GM18909 (cell line): ENCODE data around the gene JAM3.
"Not testable (repeated sequence)": the region's sequence is repeated elsewhere in the genome, so short reads cannot be mapped to it uniquely, and the experiment has no call there.

Experiments used
- ATAC-seq: cut with Tn5 transposase; IDR thresholded peaks from one replicate; pipeline ENCODE4 v1.9.1; 2021; ENCODE audit warnings: mild to moderate bottlenecking; ENCODE audit not compliant: unreplicated experiment, poor library complexity

JAM3 gene

DNA sequence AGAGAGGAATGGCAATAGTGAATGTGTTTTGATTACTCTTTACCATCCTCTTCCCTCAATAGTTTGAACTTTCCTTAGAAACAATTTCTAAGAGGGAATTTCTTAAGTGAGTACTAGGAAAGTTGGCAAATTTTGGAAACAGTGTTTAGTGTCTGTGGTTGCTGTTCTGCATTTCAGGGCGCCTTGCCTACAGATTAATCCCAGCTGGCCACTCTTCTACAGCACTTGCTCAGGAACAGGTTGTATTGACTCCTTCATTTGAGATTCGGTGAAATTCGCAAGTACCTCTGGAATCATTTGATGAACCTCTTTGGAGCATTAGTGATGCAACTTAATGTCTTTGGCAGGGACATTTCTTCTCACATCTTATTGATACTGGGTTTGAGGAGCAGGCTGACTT lies 28.3 kb downstream of the JAM3 start:
- no peak for ATAC-seq

DNA sequence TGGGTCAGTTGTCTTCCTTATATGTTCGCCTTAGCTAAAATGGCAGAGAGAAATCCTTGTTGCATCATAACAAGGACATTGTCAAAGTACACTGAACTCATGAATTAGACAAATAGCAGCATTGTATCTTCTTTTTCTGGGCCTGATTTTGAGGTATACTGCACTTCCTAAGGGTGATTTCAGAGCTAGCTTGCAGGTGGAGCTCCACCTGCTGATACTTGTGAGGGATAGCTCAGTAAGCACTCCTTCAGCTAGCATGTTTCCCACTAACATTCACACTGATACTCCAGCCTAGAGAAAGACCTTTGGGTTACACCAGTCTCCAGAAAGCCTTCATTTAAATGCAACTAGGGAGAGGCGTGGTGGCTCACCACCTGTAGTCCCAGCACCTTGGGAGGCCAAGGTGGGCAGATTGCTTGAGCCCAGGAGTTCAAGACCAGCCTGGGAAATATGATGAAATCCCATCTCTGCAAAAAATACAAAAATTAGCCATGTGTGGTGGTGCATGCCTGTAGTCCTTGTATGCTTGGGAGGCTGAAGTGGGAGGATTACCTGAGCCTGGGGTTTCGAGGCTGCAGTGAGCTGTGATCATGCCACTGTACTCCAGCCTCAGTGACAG lies 29.8 kb downstream of the JAM3 start:
- ATAC-seq: no peak

- ATAC-seq: no peak
Measured at GRCh38 chr11:134100171-134100570, 31.3 kb downstream of the JAM3 start.

- no peak for ATAC-seq
Measured at GRCh38 chr11:134101282-134101681, 32.4 kb downstream of the JAM3 start.

DNA sequence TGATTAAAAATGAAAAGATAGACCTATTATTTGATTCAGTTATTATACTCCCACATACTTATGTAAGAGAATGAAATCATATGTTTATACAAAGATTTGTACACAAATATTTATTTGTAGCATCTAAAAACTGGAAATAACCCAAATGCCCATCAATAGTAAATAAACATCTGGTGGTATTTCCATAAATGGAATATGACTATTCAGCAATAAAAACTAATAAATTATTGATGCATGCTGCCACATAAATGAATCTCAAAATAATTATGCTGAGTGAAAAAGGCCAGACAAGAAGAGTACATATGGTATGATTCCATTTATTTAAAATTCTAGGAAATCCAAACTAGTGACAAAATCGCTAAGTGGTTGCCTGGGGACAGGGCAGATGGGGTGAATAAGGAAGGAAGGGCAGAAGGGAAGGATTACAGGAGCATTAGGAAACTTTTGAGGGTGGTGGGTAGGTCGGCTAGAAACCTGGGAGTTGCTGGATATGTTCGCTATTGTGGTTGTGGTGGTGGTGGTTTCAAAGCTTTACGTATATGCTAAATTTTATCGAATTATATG lies 41.5 kb downstream of the JAM3 start:
- no peak for ATAC-seq

DNA sequence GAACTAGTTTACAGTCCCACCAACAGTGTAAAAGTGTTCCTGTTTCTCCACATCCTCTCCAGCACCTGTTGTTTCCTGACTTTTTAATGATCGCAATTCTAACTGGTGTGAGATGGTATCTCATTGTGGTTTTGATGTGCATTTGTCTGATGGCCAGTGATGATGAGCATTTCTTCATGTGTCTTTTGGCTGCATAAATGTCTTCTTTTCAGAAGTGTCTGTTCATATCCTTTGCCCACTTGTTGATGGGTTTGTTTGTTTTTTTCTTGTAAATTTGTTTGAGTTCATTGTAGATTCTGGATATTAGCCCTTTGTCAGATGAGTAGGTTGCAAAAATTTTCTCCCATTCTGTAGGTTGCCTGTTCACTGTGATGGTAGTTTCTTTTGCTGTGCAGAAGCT lies 44.9 kb downstream of the JAM3 start:
- ATAC-seq: not testable (repeated sequence)

DNA sequence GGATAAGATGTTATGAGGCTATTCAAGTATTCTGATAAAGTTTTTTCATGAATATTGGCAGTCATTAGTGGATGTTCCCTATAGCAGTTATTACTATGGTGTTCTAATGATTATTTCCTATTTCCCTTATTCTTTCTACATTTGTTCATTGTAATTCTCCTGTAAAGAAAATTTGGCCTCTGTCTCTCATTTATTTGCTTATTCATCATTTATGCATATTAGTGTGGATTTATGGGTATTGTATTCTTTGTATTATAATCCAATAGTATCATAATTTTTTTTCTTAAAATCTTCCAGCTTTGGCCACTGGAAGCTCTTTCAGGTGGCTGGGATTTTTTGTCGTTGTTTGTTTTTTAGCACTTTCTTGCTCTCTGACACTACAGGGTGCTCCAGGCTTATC lies 47.3 kb downstream of the JAM3 start:
- no peak for ATAC-seq

GRCh38 chr11:134118006-134118405 lies 49.1 kb downstream of the JAM3 start:
- no peak for ATAC-seq

GRCh38 chr11:134119094-134119493 lies 50.2 kb downstream of the JAM3 start:
- no peak for ATAC-seq

- ATAC-seq: no peak
Measured at GRCh38 chr11:134120143-134120850, 51.4 kb downstream of the JAM3 start.

GRCh38 chr11:134120921-134121526 lies 52.2 kb downstream of the JAM3 start:
- ATAC-seq: no peak

GRCh38 chr11:134124660-134125451 lies 56.0 kb downstream of the JAM3 start:
- ATAC-seq: no peak

GRCh38 chr11:134125507-134125906 lies 56.6 kb downstream of the JAM3 start:
- ATAC-seq: no peak

DNA sequence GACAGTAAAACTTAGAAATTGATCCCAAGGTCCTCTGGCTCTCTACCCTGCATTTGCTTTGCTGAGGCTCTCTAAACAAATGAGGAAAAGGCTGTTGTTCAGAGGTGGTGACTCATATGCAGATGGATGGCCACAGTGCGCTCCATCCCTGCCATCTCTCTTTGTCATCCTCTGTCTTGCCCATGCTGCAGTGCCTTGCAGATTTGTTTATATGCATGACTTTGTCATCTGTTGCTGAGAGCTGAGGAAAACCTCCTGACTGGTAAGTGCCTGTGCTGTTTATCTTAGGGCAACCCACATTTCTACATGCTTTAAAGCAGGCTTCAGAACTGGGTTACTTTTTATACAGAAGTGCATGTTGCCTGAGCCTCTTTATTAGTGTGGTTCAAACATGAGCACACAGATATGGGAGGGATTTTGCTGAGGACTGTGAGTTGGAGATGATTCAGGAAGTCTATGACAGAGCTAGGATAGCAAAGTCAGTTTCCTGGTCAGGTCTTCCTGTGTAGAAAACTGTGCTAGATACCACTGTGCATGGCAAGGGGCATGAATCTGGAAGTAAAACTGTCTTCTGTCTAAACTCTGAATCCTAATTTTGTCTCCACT lies 57.4 kb downstream of the JAM3 start:
- ATAC-seq: no peak

GRCh38 chr11:134131628-134132244 lies 62.9 kb downstream of the JAM3 start:
- no peak for ATAC-seq

DNA sequence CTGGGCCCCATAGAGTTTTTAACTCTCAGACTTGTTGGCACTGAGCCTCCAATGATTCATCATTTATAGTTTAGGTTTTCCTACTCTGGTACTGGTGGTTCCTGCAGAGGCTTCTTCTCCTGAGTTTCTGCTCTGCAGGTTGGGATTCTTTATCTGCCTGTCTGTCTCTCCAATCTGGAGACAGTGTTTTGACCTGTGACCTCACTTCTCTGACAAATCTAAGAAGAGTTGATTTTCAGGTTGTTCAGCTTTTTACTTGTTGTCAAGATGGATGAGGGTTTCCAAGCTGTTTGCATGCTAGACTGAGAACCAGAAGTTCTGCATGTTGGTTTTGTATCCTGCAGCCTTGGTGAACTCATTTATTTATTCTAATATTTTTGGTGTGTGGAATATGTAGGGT lies 63.9 kb downstream of the JAM3 start:
- no peak for ATAC-seq

DNA sequence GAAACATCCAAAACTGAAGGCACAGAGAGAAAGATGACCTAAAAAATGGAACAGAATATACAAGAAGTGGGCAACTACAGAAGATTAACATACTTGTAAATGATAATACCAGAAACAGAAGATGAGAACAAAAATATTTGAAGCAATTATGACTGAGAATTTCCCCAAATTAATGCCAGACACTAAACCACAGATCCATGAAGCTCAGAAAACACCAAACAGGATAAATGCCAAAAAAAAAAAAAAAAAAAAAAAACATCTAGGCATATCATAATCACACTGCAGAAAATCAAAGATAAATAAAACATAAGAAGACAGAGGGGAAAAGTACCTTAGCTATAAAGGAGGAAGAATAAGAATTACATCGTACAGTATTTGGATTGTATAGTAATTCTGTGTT lies 65.3 kb downstream of the JAM3 start:
- no peak for ATAC-seq

- no peak for ATAC-seq
Measured at GRCh38 chr11:134138376-134138775, 69.5 kb downstream of the JAM3 start.

- no peak for ATAC-seq
Measured at GRCh38 chr11:134139303-134139872, 70.5 kb downstream of the JAM3 start.
